AG04449 (cell line): ENCODE data around the gene BRD3.

Source experiments
- CTCF ChIA-PET: fragments of 350-600 bp; formaldehyde crosslinking; extraction: SDS; loops from one replicate; lab custom pipeline; 2021; ENCODE audit warnings: antibody characterized with exemption; lab: Yijun Ruan, JAX
- POLR2A ChIA-PET: fragments of 400-600, 350-600 bp; formaldehyde crosslinking; extraction: SDS; loops from one replicate; lab custom pipeline; 2020; ENCODE audit warnings: antibody characterized with exemption, inconsistent platforms; lab: Yijun Ruan, JAX
- DNase-seq: peaks from one replicate; pipeline ENCODE4 v3.0.0-alpha.2; 2010; ENCODE audit warnings: low read depth, low spot score
- H3K4me3 ChIP-seq: 2 replicates; pipeline ENCODE4 v1.5.1; 2011; ENCODE audit warnings: low read depth, mild to moderate bottlenecking, control low read depth, low read length
- TF ChIP-seq, protein P1 (sequence below): IDR thresholded peaks from one replicate; pipeline ENCODE4 v1.5.1; 2011; ENCODE audit warnings: mild to moderate bottlenecking, moderate library complexity, low read length, control low read depth, inconsistent platforms; ENCODE audit not compliant: insufficient read depth; ENCODE audit errors: missing control alignments

The BRD3 gene

DNA sequence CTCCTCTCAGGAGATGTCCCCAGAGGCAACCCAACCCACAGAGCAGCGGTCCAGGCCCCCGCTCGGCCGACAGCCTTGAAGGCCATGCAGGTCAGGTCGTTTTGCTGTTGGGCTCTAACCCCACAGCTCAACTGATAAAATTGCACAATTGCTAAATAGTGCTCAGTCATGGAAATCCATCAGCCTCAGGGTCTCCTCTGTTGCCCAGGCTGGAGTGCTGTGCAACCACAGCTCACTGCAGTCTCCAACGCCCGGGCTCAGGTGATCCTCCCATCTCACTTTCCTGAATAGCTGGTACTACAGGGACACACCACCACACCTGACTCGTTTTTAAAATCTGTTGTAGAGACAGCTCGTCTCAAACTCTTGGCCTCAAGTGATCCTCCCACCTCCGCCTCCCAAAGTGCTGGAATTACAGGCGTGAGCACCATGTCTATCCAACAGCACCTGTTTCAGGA lies 24.3 kb downstream of the BRD3 start:
- POLR2A ChIA-PET: no interaction called here
- TF ChIP-seq, protein P1, sequence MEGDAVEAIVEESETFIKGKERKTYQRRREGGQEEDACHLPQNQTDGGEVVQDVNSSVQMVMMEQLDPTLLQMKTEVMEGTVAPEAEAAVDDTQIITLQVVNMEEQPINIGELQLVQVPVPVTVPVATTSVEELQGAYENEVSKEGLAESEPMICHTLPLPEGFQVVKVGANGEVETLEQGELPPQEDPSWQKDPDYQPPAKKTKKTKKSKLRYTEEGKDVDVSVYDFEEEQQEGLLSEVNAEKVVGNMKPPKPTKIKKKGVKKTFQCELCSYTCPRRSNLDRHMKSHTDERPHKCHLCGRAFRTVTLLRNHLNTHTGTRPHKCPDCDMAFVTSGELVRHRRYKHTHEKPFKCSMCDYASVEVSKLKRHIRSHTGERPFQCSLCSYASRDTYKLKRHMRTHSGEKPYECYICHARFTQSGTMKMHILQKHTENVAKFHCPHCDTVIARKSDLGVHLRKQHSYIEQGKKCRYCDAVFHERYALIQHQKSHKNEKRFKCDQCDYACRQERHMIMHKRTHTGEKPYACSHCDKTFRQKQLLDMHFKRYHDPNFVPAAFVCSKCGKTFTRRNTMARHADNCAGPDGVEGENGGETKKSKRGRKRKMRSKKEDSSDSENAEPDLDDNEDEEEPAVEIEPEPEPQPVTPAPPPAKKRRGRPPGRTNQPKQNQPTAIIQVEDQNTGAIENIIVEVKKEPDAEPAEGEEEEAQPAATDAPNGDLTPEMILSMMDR: no peak
- CTCF ChIA-PET: no interaction called here
- H3K4me3 ChIP-seq: no peak overlapping the region
- DNase-seq: no peak

DNA sequence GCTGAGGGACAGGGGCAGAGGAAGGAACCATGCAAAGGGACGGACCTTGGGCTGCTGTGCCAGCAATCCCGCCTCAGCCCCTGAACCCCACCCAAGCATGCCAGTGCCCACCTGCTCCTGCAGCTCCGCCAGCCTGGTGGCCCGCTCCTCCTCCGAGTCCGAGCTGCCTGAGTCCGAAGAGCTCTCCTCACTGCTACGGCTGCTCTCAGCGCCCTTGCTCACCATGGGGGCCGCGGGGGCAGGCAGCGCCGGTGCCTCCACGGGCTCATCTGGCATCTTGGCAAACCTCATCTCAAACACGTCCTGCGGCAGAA lies 26.2 kb downstream of the BRD3 start:
- TF ChIP-seq, protein P1: no peak
- no peak for DNase-seq
- H3K4me3 ChIP-seq: no peak overlapping the region
- CTCF ChIA-PET: no interaction called here
- POLR2A ChIA-PET: no interaction called here

DNA sequence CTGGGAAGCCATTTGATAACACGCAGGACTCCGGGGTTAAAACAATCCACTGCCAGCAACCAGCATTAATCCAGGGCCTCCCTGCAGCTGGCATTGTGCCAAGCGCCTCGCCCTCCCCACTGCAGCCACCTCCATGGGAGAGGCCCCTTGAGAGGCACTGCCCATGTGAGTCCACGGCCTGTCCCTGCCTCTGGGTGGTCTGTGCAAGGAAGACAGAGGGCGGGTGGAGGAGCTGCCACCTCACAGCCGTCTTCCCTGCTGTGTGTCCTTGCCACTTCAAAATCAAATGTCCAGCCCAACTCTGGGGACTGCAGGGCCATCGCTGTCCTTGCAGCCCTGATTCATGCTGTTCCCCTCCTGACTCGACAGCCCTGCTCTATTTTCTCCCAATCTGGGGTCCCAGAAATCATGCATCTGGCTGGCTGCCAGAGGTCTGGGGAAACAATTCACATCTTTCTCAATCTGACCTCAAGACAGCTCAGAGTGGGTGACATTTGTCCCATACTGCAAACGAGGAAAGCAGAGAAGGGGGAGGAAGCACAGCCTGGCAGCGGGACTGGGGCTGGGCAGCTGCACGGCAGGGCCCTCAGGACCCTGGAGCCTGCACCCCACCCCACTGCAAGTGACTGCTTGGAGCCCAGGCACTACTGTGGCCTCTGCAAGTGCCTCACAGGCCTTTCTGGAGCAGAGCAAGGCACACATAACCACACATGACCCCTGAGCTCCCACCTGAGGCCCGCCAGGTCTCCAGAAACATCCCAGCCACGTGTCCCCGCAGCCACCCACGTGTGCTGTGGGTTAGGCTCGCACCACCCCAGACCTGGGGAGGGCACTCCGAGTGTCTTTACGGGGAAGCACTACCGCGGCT lies 26.8 kb downstream of the BRD3 start:
- no peak for DNase-seq
- no peak overlapping the region for H3K4me3 ChIP-seq
- POLR2A ChIA-PET: no interaction called here
- TF ChIP-seq, protein P1: no peak
- CTCF ChIA-PET: interaction anchor here (1.0 to 2.6 kb wide), 2 partner anchors 15 to 259 kb away, joined by 3 to 8 read pairs; no protein-coding TSS in a partner anchor

DNA sequence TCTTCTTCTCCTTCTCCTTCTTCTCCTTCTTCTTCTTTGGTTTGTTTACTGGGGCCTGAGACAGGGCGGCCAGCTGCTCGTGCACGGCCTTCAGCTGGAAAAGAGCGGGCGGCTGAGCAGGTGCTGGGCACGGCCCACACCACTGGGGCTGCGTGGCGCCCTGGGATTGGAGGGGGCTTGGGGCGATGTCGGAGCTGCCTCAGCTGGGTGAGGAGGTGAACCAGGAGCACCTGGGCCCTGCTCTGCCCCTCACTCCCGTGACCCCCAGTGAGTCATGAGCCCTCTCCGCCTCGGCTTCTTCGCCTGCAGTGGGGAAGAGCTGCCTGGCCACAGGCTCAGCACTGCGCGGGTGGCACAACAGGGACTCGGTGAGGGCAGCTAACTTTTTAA lies 27.7 kb downstream of the BRD3 start:
- TF ChIP-seq, protein P1: no peak
- no peak for DNase-seq
- CTCF ChIA-PET: interaction anchor here (1.0 to 2.6 kb wide), 2 partner anchors 14 to 258 kb away, joined by 3 to 8 read pairs; no protein-coding TSS in a partner anchor
- no peak overlapping the region for H3K4me3 ChIP-seq
- POLR2A ChIA-PET: no interaction called here

DNA sequence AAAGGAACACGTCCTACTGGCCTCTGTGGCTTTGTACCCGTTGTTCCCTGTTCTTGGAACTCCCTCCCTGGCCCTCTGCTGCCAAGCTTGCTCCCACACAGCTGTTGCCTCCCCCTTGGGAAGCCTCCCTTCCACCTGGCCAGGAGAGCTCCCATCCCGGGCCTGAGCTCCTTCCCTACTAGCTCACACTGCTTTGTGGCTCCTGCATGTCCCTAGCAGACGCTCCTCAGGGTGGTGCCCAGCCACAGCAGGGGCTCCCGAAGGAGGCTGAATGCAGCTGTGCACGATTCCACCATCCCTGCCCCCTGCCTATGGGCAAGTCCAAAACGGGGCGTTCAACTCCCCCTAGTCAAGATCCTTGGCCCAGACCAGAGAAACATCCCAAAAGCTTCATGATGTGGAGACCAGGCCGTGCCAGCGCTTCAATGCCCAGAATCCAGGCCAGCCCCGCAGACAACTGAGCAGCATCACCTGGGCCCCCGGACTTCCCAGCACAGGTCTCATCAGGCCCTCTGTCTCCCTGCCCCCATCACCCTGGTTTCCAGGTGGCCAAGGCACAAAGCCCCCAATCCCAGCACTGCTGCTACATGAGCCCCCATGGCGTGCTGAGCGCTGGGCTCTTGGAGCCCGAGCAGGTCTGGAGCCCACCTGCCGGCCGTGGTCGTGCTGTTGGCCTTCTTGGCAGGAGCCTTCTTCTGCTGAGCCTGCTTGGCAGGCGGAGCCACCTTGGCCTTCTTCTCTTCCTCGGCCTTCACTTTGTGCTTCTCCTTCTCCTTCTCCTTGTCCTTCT lies 28.2 kb downstream of the BRD3 start:
- no peak overlapping the region for H3K4me3 ChIP-seq
- ChIA-PET CTCF (interaction anchor here (2.6 kb wide), 1 partner anchor 258 kb away, joined by 8 read pairs; no protein-coding TSS in a partner anchor), POLR2A (no interaction called here)
- TF ChIP-seq, protein P1: no peak
- DNase-seq: no peak

DNA sequence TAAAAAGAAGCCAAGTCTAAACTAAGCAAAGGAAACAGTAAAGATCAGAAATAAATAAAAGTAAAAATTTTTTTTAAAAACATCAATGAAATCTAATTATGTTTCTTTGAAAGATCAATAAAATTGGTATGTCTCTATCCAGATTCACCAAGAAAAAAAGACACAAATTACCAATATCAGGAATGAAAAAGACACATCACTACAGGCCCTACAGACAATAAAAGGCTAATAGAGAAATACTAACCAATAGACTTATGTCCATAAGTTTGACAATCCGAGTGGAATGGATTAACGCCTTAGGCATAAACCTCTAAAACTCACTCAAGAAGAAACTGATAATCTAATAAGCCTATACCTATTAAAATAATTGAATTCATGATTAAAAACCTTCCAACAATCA lies 30.2 kb downstream of the BRD3 start:
- POLR2A ChIA-PET: no interaction called here
- TF ChIP-seq, protein P1: no peak
- DNase-seq: no peak
- CTCF ChIA-PET: interaction anchor here (1.7 kb wide), 1 partner anchor 11 kb away, joined by 6 read pairs; no protein-coding TSS in a partner anchor
- H3K4me3 ChIP-seq: no peak overlapping the region
